PFSK-1 (cell line): ENCODE results near the gene SLC17A8.

ENCODE experiments used
- POLR2AphosphoS5 ChIP-seq: IDR thresholded peaks from 2 replicates; pipeline ENCODE4 v1.6.1; 2012; ENCODE audit warnings: low read depth, mild to moderate bottlenecking, control low read depth, low read length, moderate library complexity
- REST ChIP-seq, 2 experiments: IDR thresholded peaks; 2 replicates each; pipeline versions ENCODE4 v1.6.1 to v1.8.0; 2011 to 2012; ENCODE audit warnings: low read depth in 2 of 2, low read length in 2 of 2, control low read depth in 1 of 2, inconsistent platforms in 1 of 2, mild to moderate bottlenecking in 1 of 2, moderate library complexity in 1 of 2; ENCODE audit not compliant: insufficient read depth in 1 of 2

GRCh38 chr12:100404769-100405407 lies 48.0 kb downstream of the SLC17A8 start:
- TF ChIP-seq POLR2AphosphoS5 (no peak), REST (IDR thresholded peaks at IDR 0.05; ENCODE audit: insufficient read depth in 1 of 2, low read depth in 2 of 2, low read length in 2 of 2) (no peak)
